GM23338 (cell line): ENCODE data around the gene ALDH1A1. TPM values are rescaled to one million over a fixed set of nuclear protein-coding genes. Genes with fewer than 3 reads are reported as not detected.

Source experiments
- ATAC-seq: fragments of 200-7000 bp; cut with Tn5 transposase; 3 replicates; pipeline ENCODE4 v1.9.1; 2020
- DNase-seq: peaks from one replicate; pipeline ENCODE4 v3.0.0-alpha.2; 2015; ENCODE audit warnings: low spot score
- H2AFZ ChIP-seq: fragments of 200-600 bp; sonication (generic); 2 replicates; pipeline ENCODE4 v1.8.0; 2016; ENCODE audit warnings: antibody characterized with exemption, mild to moderate bottlenecking, moderate library complexity
- H3F3A ChIP-seq: fragments of 200-600 bp; sonication (generic); replicated peaks from 2 replicates; pipeline ENCODE4 v1.8.0; 2017; ENCODE audit warnings: antibody characterized with exemption, mixed run types, low read depth
- H3K27ac ChIP-seq: fragments of 200-600 bp; sonication (generic); 2 replicates; pipeline ENCODE4 v1.6.1; 2016; ENCODE audit warnings: low read depth
- H3K27me3 ChIP-seq: fragments of 200-600 bp; sonication (generic); 2 replicates; pipeline ENCODE4 v1.8.0; 2016; ENCODE audit warnings: mild to moderate bottlenecking, mixed run types, moderate library complexity; ENCODE audit not compliant: insufficient read depth
- H3K36me3 ChIP-seq: fragments of 200-600 bp; sonication (generic); 2 replicates; pipeline ENCODE4 v1.8.0; 2016; ENCODE audit warnings: mild to moderate bottlenecking; ENCODE audit not compliant: insufficient read depth
- H3K4me1 ChIP-seq: fragments of 200-600 bp; sonication (generic); 2 replicates; pipeline ENCODE4 v1.8.0; 2016; ENCODE audit warnings: mild to moderate bottlenecking, moderate library complexity; ENCODE audit not compliant: insufficient read depth
- H3K4me2 ChIP-seq: fragments of 200-600 bp; sonication (generic); 2 replicates; pipeline ENCODE4 v1.7.1; 2017; ENCODE audit warnings: mixed run types
- H3K4me3 ChIP-seq: fragments of 200-600 bp; sonication (generic); 2 replicates; pipeline ENCODE4 v1.6.1; 2016; ENCODE audit warnings: mixed run types
- H3K79me2 ChIP-seq: fragments of 200-600 bp; sonication (generic); replicated peaks from 2 replicates; pipeline ENCODE4 v1.8.0; 2017; ENCODE audit warnings: mild to moderate bottlenecking; ENCODE audit not compliant: insufficient read depth
- H3K9me2 ChIP-seq: fragments of 200-600 bp; sonication (generic); 2 replicates; pipeline ENCODE4 v1.8.0; 2017; ENCODE audit not compliant: insufficient read depth
- H4K20me1 ChIP-seq: fragments of 200-600 bp; sonication (generic); replicated peaks from 2 replicates; pipeline ENCODE4 v1.8.0; 2017; ENCODE audit warnings: mild to moderate bottlenecking; ENCODE audit not compliant: insufficient read depth
- H3K27ac Mint-ChIP-seq: 2 replicates; pipeline ENCODE4 v1.8.0; 2020; ENCODE audit warnings: inconsistent platforms, mild to moderate bottlenecking, moderate library complexity, mixed read lengths
- H3K27me3 Mint-ChIP-seq: 3 replicates; pipeline ENCODE4 v1.8.0; 2022; ENCODE audit warnings: low read depth, mild to moderate bottlenecking, moderate library complexity, mixed read lengths, inconsistent platforms; ENCODE audit not compliant: insufficient read depth, poor library complexity
- H3K36me3 Mint-ChIP-seq: 3 replicates; pipeline ENCODE4 v1.8.0; 2021; ENCODE audit warnings: low read depth, mild to moderate bottlenecking, inconsistent platforms, moderate library complexity, mixed read lengths
- H3K4me1 Mint-ChIP-seq: 3 replicates; pipeline ENCODE4 v1.8.0; 2020; ENCODE audit warnings: mild to moderate bottlenecking, inconsistent platforms, mixed read lengths
- H3K4me3 Mint-ChIP-seq: 3 replicates; pipeline ENCODE4 v1.8.0; 2021; ENCODE audit warnings: moderate library complexity, mild to moderate bottlenecking, inconsistent platforms, mixed read lengths
- H3K9me3 Mint-ChIP-seq: 3 replicates; pipeline ENCODE4 v1.8.0; 2020; ENCODE audit warnings: moderate library complexity, mild to moderate bottlenecking, inconsistent platforms, mixed read lengths
- CREB1 ChIP-seq: fragments of 250-450 bp; sonication (Bioruptor Pico); IDR thresholded peaks from 2 replicates; pipeline ENCODE4 v1.5.0; 2020; ENCODE audit warnings: low read depth, mild to moderate bottlenecking, moderate library complexity
- EZH2 ChIP-seq: fragments of 200-600 bp; sonication (generic); IDR thresholded peaks from one replicate; pipeline ENCODE4 v1.8.0; 2017; ENCODE audit warnings: antibody characterized with exemption, mild to moderate bottlenecking, low read depth; ENCODE audit not compliant: unreplicated experiment
- JUNB ChIP-seq: IDR thresholded peaks from one replicate; pipeline ENCODE4 v1.6.1; 2016; ENCODE audit warnings: antibody characterized with exemption; ENCODE audit not compliant: unreplicated experiment
- NANOG ChIP-seq: IDR thresholded peaks from 2 replicates; pipeline ENCODE4 v1.6.1; 2016; ENCODE audit warnings: antibody characterized with exemption, borderline replicate concordance
- ZNF114 ChIP-seq: fragments of 250-450 bp; sonication (Bioruptor Pico); IDR thresholded peaks from 2 replicates; pipeline ENCODE4 v1.5.0; 2020; ENCODE audit warnings: mild to moderate bottlenecking, moderate library complexity
- polyA plus RNA-seq: library from polyadenylated mRNA; unstranded; fragments of >200 nt; fragmentation: Nextera tagmentation; extraction: Ambion mirVana; gene quantifications from 2 replicates; pipeline ENCODE4 v1.2.1, GENCODE V29; 2016
- total RNA-seq: library from RNA; depleted of rRNA; stranded (reverse); fragments of >200 nt; shearing (Covaris generic); gene quantifications from 2 replicates; pipeline ENCODE4 v1.2.3, GENCODE V29; 2014
- TF ChIP-seq, protein P1 (sequence below), 2 experiments: fragments of 200-600 bp in 1 of 2; sonication (generic) in 1 of 2; conservative IDR thresholded peaks; 2 replicates each; pipeline versions ENCODE4 v1.5.1 to v1.6.1; 2016 to 2017; ENCODE audit warnings: antibody characterized with exemption in 2 of 2, low read depth in 2 of 2, mild to moderate bottlenecking in 2 of 2, moderate library complexity in 1 of 2
- TF ChIP-seq, protein P2 (sequence below): fragments of 250-450 bp; sonication (Bioruptor Pico); IDR thresholded peaks from 2 replicates; pipeline ENCODE4 v1.5.0; 2020; ENCODE audit warnings: mild to moderate bottlenecking, moderate library complexity
- TF ChIP-seq, protein P3 (sequence below): IDR thresholded peaks from 2 replicates; pipeline ENCODE4 v1.6.1; 2016; ENCODE audit warnings: antibody characterized with exemption

ALDH1A1 gene
- total and polyA plus RNA-seq, 2 experiments from 2014 or later: 2.1 to 3.4 TPM

DNA sequence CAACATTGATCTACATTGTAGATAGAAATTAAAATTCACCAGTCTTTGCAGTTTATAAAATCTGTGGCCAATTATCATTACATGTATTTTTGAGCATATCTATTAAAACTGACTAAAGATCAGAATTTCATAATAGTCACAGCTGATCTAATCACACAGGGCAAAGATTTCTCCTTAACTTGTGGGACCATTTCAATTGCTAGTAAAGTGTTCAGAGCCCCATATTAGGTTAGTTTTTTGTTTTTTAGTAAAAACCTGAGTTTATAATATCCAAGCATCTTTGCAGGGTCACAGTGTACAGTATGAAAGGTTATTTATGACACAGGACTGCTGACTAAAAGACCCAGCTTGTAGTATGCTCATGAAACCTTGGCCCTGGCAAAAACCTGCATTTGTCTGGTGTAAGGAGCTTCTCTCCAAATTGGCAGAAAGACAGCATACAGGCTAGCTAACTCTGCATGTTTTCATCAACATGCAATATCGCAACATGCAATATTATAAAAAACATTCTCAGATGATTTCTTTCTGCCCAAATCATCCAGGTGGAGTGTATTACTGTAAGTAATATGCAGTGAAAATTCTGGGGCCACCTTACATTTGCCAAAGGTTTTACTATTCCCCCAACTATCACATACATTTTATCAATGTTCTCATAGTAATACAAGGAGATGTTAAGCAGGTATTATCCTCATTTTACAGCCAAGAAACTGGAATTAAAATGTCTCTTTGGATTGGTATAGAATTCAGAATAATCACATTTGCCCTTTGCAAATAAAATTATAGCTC, 37.7 kb upstream of the ALDH1A1 start:
- Mint-ChIP-seq H3K27ac (no peak overlapping the region), H3K27me3 (no peaks in the 10 kb centered on the region), H3K4me3 (no peak overlapping the region), H3K9me3 (no peaks in the 10 kb centered on the region), H3K4me1 (peaks cover 6% of the 10 kb centered on the region; the same call in 2 of the 3 replicates), H3K36me3 (no peaks in the 10 kb centered on the region)
- Histone ChIP-seq H3K4me3 (no peak overlapping the region), H2AFZ (no peak overlapping the region), H3K79me2 (no peaks in the 10 kb centered on the region), H4K20me1 (no peaks in the 10 kb centered on the region), H3K27me3 (no peaks in the 10 kb centered on the region), H3K4me2 (no peak overlapping the region), H3K4me1 (peaks cover 8% of the 10 kb centered on the region; the same call in 1 of the 2 replicates), H3F3A (no peaks in the 10 kb centered on the region), H3K36me3 (no peaks in the 10 kb centered on the region), H3K9me2 (no peaks in the 10 kb centered on the region), H3K27ac (no peak overlapping the region)
- DNase-seq: no peak
- ATAC-seq: no peak
- TF ChIP-seq EZH2: no peak
- TF ChIP-seq CREB1: no peak
- TF ChIP-seq, protein P1, sequence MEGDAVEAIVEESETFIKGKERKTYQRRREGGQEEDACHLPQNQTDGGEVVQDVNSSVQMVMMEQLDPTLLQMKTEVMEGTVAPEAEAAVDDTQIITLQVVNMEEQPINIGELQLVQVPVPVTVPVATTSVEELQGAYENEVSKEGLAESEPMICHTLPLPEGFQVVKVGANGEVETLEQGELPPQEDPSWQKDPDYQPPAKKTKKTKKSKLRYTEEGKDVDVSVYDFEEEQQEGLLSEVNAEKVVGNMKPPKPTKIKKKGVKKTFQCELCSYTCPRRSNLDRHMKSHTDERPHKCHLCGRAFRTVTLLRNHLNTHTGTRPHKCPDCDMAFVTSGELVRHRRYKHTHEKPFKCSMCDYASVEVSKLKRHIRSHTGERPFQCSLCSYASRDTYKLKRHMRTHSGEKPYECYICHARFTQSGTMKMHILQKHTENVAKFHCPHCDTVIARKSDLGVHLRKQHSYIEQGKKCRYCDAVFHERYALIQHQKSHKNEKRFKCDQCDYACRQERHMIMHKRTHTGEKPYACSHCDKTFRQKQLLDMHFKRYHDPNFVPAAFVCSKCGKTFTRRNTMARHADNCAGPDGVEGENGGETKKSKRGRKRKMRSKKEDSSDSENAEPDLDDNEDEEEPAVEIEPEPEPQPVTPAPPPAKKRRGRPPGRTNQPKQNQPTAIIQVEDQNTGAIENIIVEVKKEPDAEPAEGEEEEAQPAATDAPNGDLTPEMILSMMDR (conservative IDR thresholded peaks at IDR 0.05; ENCODE audit: low read depth in 2 of 2): no peak
- TF ChIP-seq JUNB: no peak
- no peak for TF ChIP-seq NANOG
- TF ChIP-seq, protein P2, sequence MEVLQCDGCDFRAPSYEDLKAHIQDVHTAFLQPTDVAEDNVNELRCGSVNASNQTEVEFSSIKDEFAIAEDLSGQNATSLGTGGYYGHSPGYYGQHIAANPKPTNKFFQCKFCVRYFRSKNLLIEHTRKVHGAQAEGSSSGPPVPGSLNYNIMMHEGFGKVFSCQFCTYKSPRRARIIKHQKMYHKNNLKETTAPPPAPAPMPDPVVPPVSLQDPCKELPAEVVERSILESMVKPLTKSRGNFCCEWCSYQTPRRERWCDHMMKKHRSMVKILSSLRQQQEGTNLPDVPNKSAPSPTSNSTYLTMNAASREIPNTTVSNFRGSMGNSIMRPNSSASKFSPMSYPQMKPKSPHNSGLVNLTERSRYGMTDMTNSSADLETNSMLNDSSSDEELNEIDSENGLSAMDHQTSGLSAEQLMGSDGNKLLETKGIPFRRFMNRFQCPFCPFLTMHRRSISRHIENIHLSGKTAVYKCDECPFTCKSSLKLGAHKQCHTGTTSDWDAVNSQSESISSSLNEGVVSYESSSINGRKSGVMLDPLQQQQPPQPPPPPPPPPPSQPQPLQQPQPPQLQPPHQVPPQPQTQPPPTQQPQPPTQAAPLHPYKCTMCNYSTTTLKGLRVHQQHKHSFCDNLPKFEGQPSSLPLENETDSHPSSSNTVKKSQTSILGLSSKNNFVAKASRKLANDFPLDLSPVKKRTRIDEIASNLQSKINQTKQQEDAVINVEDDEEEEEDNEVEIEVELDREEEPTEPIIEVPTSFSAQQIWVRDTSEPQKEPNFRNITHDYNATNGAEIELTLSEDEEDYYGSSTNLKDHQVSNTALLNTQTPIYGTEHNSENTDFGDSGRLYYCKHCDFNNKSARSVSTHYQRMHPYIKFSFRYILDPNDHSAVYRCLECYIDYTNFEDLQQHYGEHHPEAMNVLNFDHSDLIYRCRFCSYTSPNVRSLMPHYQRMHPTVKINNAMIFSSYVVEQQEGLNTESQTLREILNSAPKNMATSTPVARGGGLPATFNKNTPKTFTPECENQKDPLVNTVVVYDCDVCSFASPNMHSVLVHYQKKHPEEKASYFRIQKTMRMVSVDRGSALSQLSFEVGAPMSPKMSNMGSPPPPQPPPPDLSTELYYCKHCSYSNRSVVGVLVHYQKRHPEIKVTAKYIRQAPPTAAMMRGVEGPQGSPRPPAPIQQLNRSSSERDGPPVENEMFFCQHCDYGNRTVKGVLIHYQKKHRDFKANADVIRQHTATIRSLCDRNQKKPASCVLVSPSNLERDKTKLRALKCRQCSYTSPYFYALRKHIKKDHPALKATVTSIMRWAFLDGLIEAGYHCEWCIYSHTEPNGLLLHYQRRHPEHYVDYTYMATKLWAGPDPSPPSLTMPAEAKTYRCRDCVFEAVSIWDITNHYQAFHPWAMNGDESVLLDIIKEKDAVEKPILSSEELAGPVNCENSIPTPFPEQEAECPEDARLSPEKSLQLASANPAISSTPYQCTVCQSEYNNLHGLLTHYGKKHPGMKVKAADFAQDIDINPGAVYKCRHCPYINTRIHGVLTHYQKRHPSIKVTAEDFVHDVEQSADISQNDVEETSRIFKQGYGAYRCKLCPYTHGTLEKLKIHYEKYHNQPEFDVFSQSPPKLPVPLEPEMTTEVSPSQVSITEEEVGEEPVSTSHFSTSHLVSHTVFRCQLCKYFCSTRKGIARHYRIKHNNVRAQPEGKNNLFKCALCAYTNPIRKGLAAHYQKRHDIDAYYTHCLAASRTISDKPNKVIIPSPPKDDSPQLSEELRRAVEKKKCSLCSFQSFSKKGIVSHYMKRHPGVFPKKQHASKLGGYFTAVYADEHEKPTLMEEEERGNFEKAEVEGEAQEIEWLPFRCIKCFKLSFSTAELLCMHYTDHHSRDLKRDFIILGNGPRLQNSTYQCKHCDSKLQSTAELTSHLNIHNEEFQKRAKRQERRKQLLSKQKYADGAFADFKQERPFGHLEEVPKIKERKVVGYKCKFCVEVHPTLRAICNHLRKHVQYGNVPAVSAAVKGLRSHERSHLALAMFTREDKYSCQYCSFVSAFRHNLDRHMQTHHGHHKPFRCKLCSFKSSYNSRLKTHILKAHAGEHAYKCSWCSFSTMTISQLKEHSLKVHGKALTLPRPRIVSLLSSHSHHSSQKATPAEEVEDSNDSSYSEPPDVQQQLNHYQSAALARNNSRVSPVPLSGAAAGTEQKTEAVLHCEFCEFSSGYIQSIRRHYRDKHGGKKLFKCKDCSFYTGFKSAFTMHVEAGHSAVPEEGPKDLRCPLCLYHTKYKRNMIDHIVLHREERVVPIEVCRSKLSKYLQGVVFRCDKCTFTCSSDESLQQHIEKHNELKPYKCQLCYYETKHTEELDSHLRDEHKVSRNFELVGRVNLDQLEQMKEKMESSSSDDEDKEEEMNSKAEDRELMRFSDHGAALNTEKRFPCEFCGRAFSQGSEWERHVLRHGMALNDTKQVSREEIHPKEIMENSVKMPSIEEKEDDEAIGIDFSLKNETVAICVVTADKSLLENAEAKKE (CRISPR knock-in tag): no peak
- TF ChIP-seq, protein P3, sequence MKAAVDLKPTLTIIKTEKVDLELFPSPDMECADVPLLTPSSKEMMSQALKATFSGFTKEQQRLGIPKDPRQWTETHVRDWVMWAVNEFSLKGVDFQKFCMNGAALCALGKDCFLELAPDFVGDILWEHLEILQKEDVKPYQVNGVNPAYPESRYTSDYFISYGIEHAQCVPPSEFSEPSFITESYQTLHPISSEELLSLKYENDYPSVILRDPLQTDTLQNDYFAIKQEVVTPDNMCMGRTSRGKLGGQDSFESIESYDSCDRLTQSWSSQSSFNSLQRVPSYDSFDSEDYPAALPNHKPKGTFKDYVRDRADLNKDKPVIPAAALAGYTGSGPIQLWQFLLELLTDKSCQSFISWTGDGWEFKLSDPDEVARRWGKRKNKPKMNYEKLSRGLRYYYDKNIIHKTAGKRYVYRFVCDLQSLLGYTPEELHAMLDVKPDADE: no peak
- no peak for TF ChIP-seq ZNF114 (CRISPR knock-in tag)
